HG03280 (cell line): ENCODE data around the gene ARL8A.
"Not testable (repeated sequence)": the region's sequence is repeated elsewhere in the genome, so short reads cannot be mapped to it uniquely, and the experiment has no call there.

Source experiments
- ATAC-seq: cut with Tn5 transposase; IDR thresholded peaks from one replicate; pipeline ENCODE4 v1.9.1; 2021; ENCODE audit warnings: mild to moderate bottlenecking, moderate library complexity; ENCODE audit not compliant: unreplicated experiment

Gene ARL8A

DNA sequence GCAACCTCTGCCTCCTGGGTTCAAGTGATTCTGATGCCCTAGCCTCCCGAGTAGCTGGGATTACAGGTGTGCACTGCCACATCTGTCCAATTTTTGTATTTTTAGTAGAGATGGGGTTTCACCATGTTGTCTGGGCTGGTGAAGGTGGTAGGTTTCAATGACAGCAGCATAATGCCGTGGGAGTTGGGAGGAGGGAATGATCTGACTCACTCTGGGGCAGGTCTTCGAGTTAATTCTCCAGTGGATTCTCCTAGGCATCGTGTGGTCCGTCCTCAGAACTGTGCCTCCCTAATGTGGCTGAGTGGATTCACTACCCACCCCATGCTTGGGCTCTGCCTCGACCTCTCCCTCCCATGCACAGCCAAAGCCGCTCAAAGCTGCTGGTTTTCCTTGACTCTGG is 23.5 kb downstream of the ARL8A start:
- ATAC-seq = no peak

DNA sequence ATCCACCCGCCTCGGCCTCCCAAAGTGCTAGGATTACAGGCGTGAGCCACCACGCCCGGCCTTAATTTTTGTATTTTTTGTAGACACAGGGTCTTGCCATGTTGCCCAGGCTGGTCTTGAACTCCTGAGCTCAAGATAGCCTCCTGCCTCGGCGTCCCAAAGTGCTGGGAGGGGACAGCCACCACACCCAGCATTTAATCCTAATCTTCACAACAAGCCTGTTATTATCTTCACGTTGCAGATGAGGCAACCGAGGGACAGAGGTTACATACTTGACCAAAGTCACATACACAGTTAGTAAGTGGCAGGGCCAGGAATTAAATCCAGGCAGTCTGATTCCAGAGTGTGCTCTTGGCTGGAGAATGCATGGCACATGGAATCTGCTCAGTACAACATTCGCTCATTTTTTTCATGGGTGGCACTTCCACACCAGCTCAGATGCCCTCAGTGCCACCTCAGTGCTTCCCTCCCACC is 26.6 kb downstream of the ARL8A start:
- ATAC-seq = no peak

DNA sequence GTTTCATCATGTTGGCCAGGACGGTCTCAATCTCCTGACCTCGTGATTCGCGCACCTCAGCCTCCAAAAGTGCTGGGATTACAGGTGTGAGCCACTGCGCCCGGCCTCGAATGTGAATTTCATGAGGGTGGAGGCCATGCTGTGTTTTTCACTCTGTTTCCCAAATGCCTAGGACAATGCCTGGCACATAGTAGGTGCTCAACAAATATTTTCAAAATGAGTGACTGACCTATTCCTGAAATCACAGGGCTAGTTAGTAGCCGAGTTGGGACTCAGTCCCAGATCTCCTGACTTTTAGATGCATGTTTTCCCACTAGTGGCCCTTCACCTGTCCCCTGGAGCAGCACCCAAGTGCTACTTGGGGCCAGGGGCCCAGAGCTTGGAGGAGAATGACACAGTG is 28.2 kb downstream of the ARL8A start:
- ATAC-seq = no peak

DNA sequence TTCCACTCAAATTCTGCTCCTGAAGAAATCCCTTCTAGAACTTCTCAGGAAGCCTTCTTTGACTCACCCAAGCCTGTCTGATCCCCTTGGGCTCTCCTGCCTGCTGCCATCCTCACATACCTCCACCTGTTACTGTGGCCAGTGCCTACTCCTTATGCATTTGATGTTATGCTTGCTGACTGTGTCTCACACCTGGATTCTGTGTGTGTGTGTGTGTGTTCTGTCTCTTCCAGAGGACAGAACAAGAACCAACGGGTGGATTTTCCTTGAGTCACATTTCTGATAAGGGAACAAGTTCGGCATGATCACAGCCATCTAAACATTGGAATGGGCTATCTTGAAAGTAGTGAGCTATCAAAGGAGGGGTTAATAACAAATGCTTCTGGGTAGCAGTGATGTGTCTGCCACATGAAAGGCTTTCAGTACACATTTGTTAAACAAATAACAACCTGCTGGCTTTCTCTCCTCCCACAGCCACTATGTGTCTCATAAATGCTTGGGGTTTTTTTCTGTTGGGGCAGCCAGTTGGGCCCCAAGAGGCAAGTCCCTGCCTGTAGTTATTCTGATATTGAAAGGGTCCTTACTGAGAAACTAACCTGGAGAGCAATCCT is 30.7 kb downstream of the ARL8A start:
- ATAC-seq = no peak

DNA sequence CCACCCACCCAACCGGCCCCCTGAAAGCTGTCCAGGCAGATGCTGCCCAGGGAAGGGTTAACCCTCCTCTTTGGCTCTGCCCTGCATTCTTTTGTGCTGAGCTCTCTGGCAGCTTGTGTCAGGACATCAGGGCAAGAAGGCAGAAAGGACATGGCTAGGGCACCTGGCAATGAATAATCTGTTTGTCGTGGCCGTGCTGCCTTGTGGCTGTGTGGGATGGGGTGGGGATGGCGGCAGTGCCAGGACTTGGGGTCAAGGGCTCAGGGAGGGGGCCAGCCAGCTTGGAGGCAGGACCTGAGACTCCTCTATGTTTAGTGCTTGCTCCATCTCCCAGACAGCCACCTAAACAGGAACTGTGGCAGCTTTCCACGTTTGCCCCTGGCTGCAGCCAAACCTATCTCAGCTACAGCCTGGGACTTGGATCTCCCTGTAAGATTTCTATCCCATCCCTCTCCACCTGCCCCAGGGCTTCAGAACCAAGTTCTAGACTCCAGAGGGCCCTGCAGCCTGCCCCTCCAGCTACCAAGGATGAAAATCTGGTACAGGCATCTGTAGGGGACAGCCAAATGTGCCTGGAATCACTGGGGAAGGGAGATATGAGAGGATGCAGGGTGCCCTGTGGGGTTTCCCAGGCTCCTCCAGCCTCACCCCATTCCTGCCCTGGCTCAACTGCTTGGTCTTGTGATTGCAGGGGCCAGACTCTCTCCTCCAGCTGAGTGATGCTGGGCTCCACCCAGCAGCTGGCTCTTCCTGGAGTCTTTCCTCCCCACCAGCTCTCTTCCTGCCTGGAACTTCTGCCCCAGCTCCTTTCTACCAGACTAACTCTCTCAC is 31.5 kb downstream of the ARL8A start:
- ATAC-seq = no peak

DNA sequence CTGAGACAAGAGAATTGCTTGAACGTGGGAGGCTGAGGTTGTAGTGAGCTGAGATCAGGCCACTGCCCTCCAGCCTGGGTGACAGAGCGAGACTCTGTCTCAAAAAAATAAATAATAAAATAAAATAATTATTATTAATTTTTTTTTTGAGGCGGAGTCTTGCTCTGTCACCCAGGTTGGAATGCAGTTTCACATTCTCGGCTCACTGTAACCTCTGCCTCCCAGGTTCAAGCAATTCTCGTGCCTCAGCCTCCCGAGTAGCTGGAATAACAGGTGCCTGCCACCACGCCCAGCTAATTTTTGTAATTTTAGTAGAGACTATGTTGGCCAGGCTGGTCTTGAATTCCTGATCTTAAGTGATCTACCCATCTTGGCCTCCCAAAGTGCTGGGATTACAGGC is 32.9 kb downstream of the ARL8A start:
- not testable (repeated sequence) for ATAC-seq

DNA sequence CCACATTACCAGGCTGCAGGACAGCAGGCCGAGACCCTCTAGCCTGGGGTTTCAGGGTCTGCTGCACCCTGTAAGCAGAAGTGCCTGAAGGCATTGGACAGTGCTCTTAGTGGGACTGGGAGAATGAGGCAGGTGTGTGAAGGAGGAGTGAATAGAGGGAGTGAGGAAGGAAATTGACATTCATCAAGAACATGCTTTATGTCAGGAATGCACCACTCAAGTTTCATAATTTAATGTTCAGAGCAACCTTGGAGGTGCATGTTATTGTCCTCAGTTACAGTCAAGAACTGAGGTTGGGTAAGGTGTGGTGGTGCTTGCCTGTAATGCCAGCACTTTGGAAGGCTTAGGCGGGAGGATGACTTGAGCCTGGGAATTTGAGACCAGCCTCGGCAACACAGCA is 33.6 kb downstream of the ARL8A start:
- ATAC-seq = no peak

DNA sequence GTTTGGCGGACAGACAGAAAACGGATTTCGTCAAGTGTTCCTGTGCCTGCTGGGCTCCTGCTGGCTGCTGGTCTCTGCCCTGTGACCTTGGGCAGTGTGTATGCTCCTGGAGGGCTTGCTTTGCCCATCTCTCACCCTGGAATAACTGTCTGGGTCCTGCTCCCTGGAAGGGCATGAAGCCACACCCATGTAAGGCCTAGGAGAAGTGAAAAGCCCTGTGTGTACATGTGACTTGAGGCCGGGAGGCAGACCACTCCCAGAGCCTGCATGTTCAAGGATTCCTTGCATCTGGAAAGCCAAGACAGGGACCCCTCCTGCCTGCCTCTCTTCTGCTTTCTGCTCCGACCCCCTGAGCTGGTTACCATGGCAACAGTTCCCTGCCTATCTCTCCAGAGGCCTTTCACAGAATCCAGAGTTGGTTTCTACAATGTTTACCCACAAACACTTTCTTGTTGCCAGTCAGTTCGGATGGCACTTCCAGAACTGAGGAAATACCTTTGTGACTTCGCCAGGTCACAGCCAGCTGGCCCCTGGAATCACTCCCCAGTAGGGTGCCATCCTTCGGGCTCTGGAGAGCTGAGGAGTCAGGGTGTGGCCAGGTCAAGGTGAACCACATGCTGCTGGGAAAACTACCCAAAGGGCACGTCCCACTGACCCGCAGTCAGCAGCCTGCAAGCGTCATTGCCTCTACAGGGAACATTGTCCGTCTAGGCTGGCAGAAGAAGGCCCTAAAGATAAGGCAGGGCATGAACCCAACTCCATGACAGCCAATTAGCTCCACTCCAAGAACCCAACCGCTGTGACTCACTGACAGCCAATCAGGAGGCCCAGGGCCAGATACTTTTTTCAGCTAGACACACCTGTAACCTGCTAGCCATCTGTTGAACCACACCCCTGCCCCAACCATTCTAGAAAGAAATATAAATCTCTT is 36.5 kb downstream of the ARL8A start:
- no peak for ATAC-seq

DNA sequence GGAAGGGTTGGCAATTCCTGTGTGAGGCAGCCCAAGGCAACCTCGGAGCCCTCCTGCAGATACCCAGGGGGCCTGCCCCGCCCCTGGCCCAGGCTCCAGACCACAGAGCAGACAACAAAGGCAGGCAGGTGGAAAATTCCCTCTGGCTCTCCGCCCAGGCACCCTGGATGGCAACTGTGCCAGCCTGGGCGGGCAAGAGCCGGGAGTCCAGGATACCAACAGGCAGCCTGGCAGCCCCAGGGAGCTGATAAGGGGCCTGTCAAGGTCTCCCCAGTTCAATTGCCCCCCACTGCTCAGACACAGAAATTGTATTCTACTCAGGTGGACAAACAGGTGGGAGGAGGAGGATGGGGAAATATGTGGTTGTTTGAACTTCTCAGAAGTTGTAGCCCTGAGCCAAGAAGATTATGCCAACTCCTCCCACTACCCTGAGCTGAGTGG is 37.2 kb downstream of the ARL8A start:
- no peak for ATAC-seq

DNA sequence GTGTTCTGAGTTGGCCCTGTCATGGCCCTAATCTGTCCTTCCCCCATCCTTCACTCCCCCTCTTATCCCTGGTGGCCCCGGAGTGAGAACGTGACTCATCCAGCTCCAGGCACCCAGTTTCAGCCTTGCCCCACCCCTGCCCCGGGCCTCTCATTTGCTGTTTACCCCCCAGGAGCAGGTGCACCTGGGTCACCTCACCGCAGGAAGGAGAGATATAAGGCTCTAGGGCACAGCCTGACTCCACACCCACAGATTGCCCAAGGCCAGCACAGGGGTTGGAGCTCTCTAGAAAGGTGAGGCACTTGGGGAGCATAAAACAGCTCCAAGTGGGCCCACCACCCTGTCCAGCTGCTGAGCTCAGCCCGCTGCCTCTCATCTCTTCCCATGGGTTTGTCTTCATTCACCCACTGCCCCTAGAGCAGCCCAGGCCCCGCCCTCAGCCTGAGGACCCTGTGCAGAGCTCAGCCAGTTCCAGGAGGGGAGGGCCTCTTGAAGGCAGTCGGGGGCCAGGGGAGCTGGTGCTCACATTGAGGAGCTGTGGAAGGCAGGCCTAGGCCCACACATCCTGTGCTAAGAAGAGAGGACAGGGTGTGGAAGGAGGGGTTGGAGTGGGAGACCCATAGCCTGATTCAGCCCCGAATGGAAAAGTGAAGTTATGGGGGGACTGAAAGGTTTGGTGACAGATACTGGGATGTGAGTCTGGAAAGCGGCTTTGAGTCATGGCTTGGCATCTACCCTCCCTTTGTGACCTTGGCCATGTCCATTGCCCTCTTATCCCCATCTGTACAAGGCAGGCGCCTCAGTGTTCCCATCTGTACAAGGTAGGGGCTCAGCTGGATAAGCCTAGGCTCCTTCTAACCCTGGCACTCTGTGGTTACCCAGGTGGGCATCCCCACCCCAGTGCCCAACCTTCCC is 37.9 kb downstream of the ARL8A start:
- ATAC-seq = no peak

DNA sequence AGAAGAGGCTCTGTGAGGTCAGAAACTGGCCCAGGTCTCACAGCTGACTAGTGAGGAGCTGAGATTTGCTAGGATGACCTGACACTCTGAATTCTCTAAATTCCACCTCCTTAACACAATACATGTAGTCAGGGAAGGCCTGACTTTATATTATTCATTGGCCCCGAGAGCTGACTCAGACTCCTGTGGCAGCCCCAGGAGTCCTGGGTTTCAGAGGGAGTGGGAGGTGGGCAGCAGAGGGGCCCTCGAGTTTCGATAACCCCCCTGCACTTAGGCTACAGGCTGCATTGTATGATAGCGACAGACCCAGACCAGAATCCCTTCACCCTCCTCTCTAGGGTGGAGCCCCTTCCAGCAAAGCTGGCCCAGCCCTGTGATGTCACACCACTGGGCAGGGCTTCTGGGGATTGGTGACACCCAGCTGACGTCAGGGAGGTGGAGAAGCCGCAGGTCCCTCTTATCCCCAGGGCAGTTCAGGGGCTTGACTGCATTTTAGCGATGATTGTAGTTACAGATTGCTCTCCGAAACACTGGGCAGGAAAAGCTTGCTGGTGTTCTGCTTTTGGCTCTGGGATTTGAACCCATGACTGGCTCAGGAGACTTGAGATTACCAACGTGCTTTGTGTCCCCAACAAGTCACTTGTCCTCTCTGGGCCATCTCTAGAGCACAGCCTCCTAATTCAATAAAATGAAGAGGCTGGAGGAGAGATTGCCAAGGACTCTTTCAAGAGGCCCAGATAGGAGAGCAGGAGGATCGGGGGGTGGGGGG is 38.8 kb downstream of the ARL8A start:
- no peak for ATAC-seq

DNA sequence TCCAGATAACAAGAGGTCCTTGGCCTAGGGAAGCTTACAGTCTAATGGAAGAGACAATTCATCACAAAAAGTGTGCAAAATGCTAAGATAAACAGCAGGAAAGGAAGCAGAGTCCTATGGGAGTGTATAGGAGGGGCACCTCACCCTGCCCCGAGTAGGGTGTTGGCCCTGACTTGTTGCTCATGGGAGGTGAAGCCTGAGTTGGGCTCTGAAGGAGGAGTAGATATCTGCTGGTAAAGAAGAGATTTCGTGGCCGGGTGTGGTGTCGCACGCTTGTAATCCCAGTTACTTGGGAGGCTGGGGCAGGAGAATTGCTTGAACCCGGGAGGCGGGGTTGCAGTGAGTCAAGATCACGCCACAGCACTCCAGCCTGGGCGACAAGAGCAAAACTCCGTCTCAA is 40.5 kb downstream of the ARL8A start:
- no peak for ATAC-seq

DNA sequence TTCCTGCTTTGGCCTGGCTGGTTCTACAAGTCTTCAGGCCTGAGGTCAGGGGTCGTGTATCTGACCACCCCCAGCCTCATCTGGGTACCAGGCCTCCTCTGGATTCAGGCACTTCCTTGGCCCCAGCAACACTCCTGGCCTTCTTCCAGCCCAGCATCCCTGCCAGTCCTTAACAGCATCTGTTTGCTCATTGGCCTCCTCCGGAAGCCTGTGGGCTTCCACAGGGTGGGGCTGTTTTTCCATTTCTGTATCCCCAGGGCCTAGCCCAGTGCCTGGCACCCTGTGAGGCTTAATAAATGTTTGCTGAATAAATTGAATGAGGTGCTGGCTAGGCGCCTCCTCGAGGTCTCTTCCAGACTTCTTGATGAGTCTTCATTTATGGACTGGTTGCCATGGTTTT is 43.4 kb downstream of the ARL8A start:
- no peak for ATAC-seq

DNA sequence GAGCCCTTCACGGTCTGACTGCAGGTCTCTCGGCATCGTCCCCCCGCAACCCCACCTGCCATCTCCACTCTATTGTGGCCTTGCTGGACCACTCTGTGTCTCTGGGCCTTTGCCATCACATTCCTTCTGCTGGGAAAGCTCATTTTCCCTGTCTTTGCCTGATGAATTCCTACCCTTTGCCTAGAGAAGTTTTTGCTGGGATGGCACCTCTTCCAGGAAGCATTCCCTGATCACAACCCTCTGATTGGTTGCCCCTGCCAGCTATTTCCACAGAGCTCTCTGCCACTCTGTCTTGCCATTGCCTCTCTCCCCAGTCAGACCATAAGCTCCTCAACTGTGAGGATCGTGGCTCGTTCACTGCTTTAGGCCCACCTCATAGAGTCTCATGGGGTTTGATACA is 50.7 kb downstream of the ARL8A start:
- ATAC-seq = no peak

DNA sequence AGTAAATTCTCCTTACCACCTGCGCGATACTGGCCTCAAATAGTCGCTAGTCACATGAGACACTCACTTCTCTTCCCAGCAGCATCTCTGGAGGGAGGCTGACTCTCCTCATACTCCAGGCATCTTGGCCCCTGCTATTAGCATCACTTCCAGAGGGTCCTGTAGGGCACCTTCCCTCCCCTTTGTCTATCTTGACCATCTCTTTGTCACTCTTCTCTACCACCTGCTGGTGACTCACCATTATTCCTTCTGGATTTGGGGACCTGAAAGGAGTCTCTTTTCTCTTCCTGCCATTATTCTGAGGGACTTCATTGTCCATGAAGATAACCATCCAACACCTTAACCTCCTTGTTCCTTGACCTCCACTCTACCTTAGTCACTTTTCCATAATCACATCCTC is 53.5 kb downstream of the ARL8A start:
- ATAC-seq = no peak

DNA sequence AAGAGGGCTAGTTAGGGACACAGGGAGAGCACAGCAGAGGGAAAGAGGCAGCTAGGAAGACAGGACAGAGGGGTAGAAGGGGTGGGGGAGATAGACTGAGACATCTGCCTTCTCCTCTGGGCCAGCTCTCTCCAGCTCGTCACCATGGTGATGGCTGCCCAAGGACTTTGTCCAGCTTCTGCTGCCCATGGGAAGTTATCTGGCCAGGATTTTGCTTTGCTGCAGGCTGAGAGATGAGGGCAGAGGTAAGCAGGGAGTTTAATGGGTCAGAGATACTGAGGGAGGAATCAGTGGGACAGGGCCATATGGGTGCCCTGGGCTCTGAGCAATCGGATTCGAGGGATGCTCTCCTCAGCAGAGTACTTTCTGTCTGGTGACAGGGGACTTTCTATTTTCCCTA is 56.3 kb downstream of the ARL8A start:
- ATAC-seq = no peak

DNA sequence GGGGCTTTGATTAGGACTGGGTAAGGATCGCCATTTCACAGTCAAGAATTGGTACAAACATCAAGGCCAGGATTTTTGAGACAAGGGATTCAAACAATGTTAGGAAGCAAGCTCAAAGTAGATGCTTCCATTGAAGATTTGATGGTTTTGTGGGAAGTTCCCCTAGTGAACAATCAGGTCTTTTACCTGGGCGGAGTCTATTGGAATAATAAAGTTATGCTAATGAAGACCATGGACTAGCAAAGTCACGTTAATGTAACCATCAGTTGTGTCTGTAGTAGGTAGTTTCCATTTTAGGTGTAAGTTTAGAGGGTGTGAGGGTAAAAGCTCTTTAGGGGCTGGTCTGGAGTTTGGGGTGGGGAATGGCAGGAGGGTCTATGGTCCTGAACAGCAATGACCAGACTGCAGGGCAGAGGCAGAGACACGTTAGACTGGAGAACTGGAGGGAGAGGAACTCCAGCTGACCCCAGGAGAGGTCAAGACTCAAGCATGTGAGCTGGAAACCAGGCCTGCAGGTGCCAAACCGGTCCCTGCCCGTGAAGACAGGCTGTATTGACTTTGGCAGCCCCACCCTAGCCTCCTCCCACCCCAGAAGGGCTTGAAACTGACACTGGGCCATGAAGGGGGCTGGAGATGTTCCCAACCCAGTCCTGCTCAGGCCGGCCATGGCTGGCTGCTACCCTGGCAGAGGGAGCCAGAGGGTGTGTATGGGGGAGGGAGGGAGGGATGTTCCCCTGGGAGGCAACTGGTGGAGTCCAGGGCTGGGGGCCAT is 57.8 kb downstream of the ARL8A start:
- no peak for ATAC-seq

DNA sequence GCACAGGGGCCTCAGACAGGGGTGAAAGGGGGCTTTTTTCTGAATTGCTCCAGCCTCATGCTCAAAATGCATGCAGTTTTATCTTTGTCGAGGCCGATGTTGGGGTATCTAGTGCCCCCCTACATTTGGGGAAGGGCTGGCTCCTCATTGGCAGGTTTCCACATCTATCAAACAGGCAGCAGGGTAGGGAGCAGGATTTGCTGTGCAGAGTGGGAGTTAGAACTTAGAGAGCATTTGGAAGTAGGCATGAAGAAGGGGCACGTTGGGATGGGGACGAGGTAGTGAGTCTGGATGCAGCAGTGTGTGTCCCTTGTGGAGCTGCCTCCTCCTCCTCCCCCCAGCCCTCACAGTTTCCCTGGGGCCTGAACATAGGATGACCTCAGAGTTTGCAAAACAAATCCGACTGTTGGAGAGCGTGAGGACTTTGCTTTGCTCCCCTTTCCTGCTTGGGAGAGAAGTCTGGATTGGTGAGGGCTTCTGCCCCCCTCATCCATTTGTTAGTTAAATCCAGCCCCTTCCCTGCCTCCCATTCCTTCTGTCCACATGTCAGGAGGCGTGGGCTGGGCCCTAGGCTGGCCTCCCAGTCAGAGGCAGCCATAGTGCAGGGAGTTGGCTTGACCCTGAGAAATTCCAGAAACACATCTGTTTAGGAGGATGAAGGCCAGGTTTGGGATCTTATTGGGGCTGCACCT is 58.7 kb downstream of the ARL8A start:
- no peak for ATAC-seq
